Right hindlimb (tissue), 1 donor: ENCODE measurements around the gene ZFX.
A peak's percentile ranks its signal among the peaks of the same experiment; 100 is the strongest.
"Not testable (repeated sequence)": the region's sequence is repeated elsewhere in the genome, so short reads cannot be mapped to it uniquely, and the experiment has no call there.

ENCODE experiments used
- DNase-seq: peaks from one replicate; pipeline ENCODE4 v3.0.0-alpha.2; 2018

ZFX gene

DNA sequence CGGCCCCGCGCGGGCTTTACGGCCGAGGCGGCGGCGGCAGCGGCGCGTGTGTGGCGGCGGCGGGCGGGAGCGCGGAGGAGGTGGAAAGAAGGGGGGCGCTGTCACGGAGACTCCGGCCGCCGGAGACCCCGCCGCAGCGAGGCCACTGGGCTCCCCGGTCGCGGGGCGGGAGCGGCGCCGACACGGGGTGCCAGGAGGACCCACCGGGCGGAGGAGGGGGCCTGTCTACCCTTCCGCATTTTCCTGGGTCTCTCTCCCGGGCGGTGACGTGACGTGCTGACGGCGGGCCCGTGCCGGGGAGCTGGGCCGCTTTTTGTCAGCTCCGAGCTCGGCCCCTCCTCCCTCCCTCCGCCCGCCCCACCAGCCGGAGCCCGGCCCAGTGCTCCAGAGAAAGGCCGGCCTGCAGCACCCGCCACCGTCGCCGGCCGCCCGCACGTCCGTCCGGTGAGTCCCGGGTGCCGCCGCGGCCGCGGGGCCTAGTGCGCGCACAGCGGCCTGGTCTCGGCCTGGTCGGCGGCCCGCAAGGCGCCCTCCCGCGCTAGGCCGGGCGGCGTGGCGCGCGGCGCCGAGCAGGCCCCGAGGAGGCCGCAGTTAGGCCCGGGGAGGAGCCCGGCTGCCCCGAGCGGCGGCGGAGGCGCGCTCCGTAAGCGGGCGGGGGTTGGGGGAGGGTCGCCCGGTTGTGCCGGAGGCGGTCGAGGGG lies at the start of gene ZFX:
Gene ZFX, plus strand, starts transcription at position 379 of the 700 bp plus-strand sequence. CDS start 23,014 bp downstream, outside the sequence.
- DNase-seq, result peak; percentile 80

- no peak for DNase-seq
These were observed 48.8 kb upstream of the ZFX start for GRCh38 chrX:24100713-24101112.

DNA sequence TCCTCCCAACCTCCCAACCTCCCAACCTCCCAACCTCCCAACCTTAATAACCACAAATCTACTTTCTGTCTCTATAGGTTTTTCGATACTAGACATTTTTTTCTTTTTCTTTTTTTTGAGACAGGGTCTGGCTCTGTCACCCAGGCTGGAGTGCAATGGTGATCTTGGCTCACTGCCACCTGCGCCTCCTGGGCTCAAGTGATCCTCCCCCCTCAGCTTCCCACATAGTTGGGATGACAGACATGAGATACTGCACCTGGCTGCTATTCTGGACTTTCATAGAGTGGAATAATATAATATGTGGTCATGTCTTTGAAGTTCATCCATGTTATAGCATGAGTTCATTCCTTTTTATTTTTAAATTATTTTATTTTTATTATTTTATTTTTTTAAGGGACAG lies 39.5 kb upstream of the ZFX start:
- no peak for DNase-seq

DNA sequence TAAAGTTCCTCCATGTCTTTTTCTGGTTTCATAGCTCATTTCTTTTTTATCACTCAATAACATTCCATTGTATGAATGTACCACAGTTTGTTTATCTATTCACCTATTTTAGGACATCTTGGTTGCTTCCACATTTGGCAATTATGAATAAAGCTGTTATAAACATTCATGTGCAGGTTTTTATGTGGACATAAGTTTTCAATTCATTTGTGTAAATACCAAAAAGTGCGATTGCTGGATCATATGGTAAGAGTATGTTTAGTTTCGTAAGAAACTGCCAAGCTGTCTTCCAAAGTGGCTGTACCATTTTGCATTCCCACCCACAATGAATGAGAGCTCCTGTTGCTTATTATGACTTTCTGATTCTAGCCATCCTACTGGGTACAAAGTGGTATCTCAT lies 36.3 kb upstream of the ZFX start:
- no peak for DNase-seq

GRCh38 chrX:24117258-24117657 lies 32.3 kb upstream of the ZFX start:
- DNase-seq, result peak; percentile 51

- no peak for DNase-seq
These were observed 25.2 kb upstream of the ZFX start for GRCh38 chrX:24124244-24124799.

DNA sequence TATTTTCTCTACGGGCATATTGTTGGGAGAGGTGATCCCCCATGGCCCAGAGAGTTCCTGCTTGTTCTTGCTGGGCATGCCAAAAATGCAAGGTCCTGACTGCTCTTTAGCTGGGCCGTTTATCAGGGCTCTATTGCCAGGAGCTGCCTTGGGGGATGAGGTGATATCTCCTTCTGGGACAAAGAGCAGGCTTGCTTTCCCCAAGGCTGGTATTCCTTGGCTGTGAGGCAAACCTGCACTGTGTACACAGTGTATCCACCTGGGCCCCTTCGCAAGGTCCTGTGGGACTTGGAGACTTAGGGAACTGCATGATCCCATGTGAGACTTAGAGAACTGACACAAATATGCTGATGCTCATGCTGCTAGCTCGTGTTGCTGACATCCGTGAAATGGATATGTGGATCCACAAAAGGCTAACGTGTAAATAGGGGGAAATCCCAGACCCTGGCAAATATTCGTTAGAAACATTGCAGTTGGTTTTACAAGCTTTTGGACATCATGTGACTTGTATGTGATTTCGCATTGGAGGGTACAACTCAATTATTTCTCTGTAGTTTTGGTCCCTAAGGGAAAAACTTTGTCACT lies 24.4 kb upstream of the ZFX start:
- DNase-seq, result no peak

GRCh38 chrX:24131476-24131875 lies 18.1 kb upstream of the ZFX start:
- DNase-seq, result no peak

GRCh38 chrX:24133312-24133711 lies 16.2 kb upstream of the ZFX start:
- no peak for DNase-seq

GRCh38 chrX:24135768-24136167 lies 13.8 kb upstream of the ZFX start:
- DNase-seq, result not testable (repeated sequence)

- DNase-seq, result no peak
These were observed 12.3 kb upstream of the ZFX start for GRCh38 chrX:24137192-24137591.

- not testable (repeated sequence) for DNase-seq
These were observed 5.5 kb upstream of the ZFX start for GRCh38 chrX:24143982-24144381.

- no peak for DNase-seq
These were observed 5.0 kb upstream of the ZFX start for GRCh38 chrX:24144528-24144927.

DNA sequence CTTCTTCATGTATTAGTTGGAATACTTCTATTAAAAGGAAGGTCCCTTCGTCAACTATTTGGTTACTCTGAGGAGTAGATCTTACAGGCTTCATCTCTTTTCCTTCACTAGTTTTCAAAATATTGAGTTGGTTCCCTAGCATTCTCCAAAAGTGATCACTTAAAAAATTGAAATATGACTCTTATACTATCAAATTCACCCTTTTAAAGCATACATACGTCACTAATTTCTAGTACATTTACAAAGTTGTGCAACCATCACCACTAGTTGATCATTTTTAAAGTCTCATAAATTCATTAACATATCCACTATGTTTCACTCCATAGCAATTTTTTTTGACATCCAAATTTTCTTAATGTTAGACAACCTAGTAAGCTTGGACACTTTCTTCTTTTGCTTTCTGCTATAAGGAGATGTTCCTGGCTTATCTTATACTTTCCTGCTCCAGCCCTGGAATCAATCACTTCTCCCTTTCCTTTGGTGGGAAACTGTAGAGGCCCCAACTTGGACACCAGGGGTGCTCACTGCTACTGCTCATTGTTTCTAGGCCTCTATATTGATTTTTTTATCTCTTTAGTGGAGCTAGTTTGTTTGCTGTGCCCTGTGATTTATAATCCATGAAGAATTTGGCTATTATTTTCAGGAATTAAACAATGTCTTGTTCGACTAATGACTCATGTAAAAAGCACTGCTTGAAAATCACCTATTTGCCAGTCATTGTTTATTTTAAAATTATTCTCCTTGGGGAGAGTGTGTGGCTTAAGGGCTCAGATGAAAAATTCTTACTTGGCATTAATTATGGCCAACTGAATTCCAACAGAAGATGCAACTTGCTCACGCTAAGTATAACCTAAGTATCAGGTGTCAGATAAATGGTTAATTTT lies 4.0 kb upstream of the ZFX start:
- DNase-seq, result no peak

DNA sequence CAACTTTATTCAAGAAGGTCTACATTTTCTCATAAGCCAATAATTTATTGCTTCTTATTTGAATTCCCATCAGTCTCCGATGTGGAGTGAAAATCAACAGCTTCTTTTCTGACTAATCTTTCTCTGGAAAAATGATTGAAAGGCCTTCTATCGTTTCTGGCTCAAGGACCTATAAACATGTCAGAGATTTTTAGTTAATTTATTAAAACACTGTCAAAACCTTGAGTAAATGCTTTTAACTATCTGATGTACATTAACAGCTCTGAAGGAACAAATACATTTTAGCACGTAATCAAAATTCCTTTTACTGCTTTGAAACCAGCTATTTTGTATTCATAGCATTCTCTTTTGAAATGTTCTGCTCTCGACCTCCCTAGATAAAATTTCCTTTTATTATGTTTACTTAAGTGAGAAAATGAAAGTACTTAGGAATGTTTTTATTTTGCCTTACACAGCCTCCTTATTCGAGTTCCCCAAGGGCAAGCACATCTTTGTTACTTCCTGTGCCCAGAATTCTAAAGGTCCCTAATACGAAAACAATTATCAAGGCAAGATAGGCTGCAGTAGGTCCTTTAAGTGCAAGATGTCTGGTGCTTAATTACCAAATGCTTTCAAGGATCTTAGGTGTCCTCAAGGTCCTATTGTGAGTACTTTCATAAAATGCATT lies 3.1 kb upstream of the ZFX start:
- no peak for DNase-seq

DNA sequence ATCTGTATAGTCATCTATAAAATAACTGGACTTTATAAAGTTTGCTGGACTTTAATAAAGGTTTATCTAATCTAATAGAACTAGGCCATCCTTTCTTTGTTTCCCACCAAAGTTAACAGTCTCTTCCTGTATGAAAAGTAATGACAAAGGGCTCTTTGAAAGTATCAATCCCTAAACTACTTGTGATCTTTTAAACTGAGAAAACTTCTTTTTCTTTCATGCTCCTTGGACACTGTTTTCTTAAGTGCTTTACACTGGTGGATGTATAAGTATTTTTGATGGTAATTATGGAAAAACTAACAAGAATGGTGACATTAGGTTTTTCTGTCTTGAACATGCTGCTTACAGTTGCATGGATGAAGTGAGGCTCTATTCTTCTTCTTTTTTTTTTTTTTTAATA lies 2.4 kb upstream of the ZFX start:
- DNase-seq, result no peak

- DNase-seq, result no peak
These were observed 1.4 kb upstream of the ZFX start for GRCh38 chrX:24148121-24148520.

DNA sequence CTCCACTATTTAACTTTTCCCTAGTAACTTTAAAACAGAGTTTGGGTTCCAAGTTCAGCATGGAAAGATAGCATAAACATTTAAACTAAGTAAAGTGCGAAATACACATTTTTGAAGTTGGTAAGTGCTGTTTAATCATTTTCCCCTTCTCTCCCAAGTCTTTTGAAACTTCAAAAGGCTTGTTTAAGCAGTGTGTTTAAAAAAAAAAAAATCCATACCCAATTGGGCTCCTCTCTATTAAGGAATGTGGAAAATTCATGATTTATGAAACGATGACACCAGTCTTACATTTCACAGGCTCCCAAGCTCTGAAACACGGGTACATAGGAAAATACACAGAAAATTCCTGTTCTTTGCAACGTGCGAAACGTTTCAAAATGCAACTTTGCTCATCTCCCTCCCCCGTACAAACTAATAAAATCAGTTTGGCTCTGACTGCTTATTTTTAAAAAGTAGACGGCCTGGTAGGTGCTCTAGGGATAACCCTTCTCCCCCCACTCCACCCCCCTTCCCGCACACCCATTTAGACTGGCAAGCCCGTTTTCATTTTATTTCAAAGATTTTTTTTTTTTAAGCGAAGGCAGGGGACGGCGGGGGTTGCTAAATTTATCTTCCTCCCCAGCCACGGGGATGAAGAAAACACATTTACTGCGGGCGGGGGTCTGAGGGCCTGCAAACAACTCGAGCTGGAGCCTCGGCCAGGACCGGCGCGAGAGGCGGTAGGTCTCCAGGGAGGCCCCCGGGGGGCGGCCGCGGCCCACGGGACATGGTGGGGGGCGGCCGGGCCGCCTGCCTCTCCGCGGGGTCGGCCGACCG lies 786 bp upstream of the ZFX start:
- peak; percentile 40 for DNase-seq

- peak; percentile 92 for DNase-seq
These were observed 692 bp downstream of the ZFX start for GRCh38 chrX:24150051-24150790.

- no peak for DNase-seq
These were observed 1.4 kb downstream of the ZFX start for GRCh38 chrX:24150898-24151297.

DNA sequence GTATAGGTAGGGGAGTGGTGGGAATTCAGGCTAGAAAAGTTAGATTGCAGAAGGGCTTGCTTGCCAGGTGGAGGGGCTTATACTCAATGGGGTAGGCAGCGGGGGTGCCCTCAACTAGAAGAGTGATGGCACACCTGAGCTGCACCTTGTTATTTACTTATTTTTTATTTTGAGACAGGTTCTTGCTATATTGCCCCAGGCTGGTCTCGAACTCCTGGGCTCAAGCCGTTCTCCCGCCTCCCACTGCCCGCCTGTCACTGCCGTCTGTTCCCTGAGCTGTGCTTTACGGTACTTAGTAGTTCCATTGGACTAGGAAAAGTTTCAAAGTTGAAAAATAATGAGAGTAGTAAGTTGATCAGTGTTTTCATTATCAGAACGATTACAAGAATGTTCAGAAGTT lies 2.0 kb downstream of the ZFX start:
- DNase-seq, result no peak
